Uterus (tissue), 2 donors: ENCODE data around the gene ELOA2.

Experiments used
- CTCF ChIP-seq, 4 experiments: fragments of 200-600 bp in 2 of 4; fragments of 450-650 bp in 2 of 4; sonication (generic) in 2 of 4; IDR thresholded peaks; one replicate each; pipeline ENCODE4 v1.5.1; 2016 to 2019; ENCODE audit warnings: antibody characterized with exemption in 4 of 4, mild to moderate bottlenecking in 2 of 4, moderate library complexity in 1 of 4
- POLR2A ChIP-seq, 2 donors: fragments of 450-650 bp; IDR thresholded peaks; one replicate each; pipeline ENCODE4 v1.6.1; 2016; ENCODE audit warnings: antibody characterized with exemption in 2 of 2, mild to moderate bottlenecking in 1 of 2, moderate library complexity in 1 of 2

GRCh38 chr18:47063096-47063495 is 27.7 kb upstream of the ELOA2 start:
- no peak for TF ChIP-seq POLR2A (IDR thresholded peaks at IDR 0.05)
- TF ChIP-seq CTCF (IDR thresholded peaks at IDR 0.05) = no peak
